ENCODE results near the gene RNF26. TPM values are rescaled to one million over a fixed set of nuclear protein-coding genes. Genes with fewer than 3 reads are reported as not detected.
A peak's percentile ranks its signal among the peaks of the same experiment; 100 is the strongest.

The RNF26 gene
- total RNA-seq, 1 donor from 2014 or later = 20.6 TPM

DNA sequence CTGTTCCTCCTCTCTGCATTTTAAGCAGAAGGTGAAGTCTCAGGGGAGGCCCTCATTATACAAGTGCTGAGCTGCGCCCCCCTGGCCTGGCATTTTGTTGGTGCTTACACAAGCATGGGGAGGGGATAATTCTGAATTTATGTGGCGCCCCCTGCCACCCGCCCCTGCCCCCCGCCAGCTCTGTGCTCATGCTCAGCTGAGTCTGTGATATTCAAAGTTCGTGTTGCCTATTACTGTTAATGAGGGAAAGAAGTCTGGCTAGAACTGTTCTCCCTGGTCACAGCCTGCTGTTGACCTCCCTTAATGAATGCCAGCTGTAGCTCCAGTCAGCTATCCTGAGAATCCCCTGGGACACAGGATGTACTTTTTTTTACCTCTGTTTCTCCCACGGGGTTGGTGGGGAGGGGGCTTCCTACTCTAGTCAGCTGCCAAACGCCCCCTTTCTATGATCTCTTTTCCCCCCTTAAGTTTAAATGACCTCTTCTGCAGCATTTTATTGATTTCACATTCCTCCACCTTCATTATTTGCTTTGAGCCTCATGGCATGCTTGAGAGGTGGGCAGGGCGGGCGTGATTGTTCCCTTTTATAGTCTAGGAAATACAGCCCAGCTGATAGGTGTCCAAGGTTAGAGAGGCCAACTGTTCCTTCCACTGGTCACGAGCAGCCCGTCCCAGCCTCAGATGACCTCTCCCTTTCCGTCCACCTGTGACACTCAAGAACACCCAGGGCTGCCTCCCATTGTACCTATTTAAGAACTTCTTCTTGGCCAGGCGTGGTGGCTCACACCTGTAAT lies 35.0 kb downstream of the RNF26 start:
- DNase-seq (ENCODE audit: low spot score) = peak; percentile 55

DNA sequence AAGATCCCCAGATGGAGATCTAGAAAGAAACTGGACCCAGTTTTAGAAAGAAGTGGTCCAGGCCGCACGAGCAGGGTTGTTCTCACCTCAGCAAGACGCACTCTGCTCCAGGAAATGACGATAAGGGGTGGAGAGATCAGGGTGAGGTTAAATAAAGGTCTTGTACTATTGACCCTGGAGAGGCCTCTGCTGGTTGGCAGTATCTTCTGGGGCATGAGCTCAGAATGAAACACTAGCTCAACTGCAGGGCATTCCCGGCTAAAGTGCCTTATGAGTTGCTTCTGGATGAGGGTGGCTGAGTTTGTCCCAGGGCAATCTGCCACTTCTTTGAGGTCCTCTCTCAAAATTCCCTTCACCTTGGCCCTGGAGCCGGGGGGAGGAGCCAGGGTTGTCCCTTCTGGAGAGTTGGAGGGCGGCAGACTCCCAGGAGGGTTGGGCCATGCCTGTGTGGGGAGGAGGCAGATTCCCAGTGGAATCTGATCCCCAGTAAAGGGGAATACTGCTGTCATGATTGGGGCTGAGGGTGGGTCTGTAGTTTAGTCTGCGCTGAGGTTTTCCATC lies 36.2 kb downstream of the RNF26 start:
- peak; percentile 86 for DNase-seq (ENCODE audit: low spot score)

DNA sequence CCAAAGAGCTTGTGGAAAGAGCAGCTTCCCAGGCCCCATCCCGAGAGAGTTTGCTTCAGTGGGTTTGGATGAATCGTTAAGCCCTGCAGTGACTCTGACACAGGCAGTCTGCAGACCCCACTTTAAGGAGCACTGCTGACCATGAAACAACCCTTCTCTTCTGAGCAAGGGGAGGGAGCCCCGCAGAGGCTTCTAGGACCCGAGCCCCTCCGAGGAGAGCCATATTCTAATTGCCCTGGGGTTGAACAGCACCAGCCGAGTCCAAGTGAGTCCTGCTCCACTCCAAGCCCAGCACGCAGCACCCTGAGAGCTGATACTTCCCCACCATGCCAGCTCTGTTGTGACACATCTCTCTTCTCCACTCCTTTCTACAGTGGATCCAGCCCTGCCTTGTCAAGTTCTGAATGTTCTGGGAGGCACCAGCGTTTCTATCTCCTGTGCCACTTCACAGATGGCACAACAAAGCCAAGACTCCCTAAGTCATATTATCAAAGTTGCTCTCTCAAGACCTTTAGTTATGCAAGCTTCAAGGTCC lies 36.8 kb downstream of the RNF26 start:
- peak; percentile 62 for DNase-seq (ENCODE audit: low spot score)

DNA sequence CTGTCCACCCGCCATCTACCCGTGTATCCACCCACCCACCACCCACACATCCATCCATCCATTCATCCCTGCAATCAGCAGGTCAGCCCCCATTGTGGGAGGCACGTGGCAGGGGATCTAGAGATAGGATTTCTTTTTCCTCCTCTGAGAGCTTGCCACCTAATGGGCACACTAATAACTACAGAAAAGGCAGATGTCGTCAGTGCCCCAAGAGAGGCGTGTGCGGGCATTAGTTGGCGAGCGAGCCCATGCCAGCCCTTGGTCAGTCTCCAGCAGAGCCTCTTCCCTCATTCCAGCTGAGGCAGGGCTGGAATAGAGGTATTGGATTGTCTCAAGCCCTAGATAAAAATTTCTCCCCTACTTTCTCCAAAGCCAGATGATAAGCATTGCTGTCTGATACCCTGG lies 37.5 kb downstream of the RNF26 start:
- DNase-seq (ENCODE audit: low spot score) = no peak

DNA sequence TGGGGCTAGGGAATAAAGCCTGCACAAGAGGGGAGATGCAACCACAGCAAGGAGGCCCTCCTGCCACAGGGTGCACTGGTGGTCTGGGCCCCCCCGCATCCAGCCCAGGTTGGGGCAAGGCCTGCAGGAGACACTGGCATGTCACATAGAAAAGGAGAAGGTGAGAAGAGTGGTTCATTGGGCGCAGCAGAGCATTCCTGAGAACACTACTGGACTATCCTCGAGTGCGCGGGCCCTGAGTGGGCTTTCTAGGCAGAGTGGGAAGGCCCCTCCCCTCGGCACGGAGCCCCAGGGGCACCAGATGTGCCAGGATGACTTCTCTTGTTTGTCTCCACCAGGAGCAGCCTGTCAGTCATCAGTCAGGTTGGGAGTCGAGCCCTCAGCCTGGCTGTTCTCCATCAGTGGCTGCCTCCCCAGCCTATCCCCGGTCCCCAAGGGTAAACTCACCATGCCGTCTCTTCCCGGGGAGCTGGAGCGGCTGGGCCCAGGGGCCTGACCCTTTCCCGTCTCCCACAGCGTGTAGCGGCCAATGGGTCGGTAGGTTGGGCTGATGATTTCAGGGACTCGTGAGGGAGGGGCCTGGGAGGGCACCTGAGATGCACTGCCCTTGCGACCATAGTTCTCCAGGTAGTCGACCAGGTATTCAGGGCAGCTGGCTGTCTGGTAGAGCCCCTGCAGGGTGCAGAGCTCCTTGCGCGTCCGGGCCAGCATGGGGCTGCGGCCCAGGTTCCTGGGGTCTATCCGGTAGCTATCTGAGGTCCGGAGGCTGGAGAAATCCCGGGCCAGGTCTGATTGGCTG lies 38.1 kb downstream of the RNF26 start:
- DNase-seq (ENCODE audit: low spot score) = peak; percentile 84

DNA sequence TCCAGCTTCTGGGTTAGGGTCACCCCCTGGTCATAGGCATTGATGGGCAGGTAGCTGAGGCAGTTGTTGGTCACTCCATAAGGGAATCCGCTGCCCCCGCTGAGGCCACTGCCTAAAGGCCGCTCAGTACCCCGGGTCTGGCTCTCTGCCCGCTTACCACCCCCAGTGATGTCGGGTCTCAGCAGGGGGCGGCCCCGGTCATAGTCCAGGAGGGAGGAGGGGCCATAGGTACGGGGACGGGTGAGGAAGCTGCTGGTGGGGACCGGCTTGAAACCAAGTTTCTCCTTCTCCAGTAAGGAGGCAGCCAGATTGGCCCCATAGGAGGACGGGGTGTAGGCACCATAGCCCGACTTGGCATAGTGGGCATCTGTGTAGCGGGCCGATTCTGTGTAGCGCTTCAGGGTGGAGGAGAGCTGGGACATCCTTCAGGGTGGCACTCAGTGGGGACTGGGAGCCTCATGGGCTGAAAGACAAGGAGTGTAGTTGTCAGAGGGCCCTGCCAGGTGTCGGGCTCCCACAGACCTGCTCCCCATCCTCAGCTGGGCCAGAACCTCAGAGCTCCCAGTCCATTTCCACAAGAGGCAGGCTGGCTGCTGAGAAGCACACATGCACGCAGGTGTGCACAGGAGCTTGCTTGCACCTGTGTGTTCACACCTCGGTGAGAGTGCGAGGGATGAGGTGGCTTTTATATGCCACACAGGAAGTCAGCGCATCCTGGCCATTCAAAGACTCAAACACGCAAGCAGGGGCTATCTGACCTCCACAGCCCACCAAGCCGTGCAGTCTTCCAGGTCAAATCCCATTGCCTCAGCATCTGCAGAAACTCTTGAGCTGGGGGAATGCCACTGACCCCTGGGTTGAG lies 39.0 kb downstream of the RNF26 start:
- DNase-seq (ENCODE audit: low spot score) = peak; percentile 85

DNA sequence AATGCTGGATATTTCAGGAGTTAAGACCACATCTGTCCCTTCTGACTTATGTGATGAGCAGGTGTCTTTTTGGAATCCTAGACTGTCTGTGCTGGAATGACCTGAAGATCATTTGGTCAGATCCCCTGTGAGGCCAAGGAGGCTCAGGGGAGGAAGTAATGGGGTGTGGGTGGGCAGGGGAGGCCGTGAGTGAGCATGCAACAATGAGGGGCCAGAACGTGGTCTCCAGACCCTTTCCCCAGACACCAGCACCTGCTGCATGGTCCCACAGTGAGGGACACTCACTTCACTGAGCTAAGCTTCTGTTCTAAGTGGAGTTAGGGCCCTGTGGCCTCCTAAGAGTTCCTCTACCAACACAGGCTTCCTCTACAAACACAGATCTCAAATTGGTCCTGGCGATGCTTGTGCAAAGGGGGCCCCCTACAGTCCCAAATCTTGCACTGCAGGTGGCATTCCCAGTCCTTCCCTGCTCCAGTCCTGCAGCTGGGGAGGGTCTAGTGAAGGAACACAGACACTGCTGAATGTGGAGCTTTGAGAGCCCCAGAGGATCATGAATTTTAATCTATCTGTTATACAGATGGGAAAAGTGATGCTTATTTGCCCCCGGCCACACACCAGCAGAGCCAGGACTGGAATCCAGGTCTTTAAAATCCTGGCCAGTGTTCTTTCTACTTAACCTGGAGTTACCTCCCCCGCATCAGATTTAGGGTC lies 39.7 kb downstream of the RNF26 start:
- DNase-seq (ENCODE audit: low spot score) = peak; percentile 84

DNA sequence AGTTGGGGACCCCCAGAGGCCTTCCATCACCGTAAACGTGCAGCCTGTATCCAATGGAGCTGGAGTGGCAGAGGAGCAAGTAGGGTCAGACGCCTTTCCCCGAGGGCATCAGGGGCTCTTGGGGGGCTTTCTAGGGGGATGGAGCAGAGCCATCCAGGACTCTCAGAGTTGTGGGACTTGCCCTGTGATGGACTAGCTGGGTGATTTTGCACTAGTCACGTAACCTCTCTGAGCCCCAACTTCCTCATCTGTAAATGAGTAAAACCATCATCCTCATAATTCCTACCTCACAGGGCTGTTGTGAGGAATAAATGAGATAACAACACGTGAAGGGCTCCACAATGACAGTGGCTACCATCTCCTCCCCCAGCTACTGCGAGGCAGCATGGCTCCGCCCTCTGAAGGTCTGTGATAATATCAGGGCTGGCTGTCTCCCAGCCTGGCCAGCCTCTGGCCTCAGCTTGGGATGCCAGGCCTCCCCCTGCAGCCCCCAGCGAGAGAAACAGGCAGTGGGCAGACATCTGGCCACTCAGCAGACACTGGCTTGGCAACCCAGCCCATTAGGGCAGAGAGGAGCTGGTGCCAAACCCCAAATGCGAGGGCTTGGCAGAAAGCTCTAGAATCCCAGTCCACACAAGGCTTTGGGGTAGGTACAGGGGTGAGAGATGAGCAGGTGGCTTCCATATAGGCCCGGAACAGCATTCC lies 40.5 kb downstream of the RNF26 start:
- peak; percentile 85 for DNase-seq (ENCODE audit: low spot score)

DNA sequence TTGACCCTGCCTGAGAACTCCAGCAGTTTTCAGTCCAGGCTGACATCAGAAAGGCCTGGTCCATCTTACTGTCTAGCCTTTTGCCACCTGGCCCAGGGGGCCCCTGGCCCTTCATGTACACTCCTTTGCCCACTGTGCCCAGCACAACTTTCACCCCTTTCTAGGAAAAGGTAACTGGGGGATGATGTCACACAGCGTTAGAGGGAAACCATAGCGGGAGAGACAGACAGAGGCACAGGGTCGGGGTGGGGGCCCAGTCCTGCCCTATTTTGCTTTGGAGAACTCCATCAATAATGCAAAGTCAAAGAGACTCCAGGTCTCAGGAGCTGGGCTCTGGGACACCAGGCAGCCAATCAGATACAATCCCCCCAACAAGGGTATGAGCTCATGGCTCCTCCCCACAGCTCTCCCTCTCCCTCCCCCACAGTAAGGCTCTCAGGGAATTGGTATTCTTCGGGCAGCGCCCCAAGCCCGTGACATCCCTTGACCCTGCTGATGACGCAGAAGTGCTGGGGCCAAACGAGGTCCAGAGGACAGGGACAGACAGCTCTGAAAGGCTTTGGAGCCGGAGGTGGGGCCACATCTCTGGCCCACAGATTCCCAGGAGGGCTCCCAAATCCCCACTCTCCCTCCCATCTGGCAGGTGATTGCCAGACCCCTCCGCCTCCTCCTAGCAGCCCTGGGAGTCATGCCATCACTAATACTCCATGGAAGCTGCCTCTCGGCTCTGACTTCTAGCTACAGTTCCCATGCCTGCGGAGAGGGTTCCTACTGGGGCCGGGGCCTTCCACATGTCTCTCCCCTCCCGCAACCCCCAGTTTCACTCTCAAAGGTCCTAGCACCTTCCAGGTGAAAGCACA lies 41.2 kb downstream of the RNF26 start:
- DNase-seq (ENCODE audit: low spot score) = peak; percentile 90

DNA sequence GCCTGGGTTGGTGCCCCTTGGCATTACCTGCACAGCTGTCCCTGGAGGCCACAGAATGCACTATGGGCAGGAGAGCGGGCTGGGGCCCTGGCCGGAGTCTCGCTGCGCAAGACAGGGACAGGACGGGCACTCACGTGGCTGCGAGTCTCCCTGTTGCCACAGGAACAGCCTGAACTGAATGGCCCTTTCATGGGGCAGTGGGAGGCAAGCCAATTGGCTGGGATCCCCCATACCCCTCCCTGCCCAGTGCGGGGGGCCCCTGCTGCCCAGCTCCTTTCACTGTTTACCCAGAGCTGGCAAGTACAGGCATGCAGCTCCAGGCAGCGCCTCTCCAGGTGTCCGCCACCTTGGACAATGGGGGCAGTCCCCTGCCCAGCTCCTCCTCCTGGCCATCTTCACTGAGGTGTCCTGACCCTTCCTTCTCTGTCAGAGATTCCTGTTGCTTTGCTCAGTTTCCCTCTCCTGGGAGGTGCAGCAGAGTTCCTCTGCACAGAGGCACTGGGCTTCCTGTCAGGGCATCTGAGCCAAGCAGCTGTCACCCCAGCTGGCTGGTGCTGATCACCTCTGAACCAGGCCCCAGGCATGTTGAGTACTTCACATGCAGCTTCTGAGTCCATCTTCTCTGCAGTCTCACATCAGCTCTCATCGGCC lies 42.0 kb downstream of the RNF26 start:
- DNase-seq (ENCODE audit: low spot score) = peak; percentile 87

DNA sequence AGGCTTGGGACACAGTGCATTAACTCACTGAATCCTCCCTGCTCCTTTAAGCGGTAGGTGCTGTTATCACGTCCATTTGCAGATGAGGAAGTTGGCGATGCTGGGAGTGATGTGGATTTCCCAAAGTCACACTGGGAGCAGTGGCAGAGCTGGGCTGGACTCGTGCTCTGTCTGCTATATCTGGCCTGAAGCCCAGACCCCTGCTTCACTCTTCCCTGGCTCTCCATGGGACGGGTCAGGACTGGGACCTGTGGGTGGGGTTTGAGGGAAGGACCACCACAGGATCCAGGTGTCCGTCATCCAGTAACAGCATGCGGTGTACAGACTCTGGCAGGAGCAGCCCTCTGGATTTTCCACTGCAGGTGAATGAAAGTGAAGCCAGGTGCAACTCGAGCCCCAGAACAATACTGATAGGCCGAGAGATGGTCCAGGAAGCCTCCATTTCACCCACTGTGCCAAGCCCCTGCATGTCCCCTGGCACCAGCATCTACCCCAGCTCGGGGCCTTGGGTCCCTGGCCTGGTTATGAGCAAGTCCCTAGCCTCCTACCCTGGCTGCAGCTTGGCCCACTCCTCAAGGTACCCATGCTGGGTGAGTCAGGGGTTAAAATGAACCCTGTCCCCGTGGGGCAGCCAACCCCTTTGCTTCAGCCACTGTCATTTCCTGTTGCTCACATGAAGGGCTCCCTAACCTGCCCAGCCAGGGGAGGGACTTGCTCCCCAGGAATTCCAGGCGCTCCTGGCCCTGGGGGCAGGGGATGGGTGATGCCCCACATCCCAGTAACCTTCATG lies 43.0 kb downstream of the RNF26 start:
- DNase-seq (ENCODE audit: low spot score) = peak; percentile 80

DNA sequence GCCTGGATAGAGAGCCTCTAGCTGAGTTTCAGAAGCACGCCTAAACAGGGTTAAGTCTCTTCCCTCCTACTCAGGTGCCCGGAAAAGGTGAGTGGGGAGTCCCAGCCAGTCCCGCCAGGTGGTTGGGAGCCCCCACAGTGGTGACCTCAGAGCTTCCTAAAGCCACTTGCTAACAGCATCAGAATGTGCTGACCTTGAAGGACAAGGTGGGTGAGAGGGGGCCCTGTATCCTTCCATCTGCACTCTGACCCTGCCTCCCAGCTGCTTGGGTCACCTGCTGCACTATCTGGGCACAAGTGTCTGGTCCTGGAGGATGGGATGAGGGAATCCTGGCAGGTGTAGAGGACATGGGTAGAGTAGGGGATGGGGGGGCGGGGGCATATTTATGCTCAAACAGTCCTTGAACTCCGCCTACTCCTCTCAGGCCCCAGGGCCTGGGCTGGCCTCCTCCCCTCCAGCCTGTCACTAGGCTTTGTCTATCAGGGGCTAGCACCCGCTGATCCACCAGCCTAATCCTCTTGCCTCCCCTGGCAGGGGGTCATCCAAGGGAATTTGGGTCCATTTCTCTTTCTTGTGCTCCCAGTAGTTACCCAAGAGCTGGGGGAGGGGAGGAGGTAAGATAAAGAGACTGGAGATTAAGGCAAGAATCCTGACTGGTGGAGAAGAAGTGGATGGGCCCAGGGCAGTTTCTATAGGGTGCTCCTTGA lies 43.8 kb downstream of the RNF26 start:
- peak; percentile 62 for DNase-seq (ENCODE audit: low spot score)

DNA sequence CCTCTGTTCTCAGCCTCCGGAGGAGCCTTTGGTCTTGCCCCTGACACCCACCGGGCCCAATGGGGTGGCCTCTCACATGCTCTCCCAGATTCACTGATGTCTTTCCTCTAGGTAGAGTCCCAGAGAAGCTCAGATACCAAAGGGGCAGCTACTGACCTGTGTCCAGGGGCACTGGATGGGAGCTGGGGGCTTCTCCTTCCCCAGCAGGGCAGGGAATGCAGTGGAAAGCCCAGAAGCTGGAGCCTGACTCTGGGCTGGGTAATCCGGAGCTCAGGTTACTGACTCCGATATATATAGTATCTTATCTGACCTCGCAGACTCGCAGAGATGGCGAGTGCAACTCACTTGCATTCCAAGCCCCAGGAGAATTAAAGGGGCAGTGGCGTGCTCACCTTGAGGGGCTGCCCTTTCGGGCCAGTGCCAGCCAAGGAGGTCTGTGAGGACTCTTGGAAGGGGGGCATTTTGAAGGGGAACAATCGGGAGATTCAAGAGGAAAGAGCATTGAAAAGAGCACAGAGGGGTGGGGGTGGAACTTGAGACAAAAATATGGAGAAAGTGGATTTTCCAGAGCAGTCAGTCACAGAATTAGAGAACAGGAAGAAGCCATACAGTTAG lies 44.6 kb downstream of the RNF26 start:
- peak; percentile 86 for DNase-seq (ENCODE audit: low spot score)

DNA sequence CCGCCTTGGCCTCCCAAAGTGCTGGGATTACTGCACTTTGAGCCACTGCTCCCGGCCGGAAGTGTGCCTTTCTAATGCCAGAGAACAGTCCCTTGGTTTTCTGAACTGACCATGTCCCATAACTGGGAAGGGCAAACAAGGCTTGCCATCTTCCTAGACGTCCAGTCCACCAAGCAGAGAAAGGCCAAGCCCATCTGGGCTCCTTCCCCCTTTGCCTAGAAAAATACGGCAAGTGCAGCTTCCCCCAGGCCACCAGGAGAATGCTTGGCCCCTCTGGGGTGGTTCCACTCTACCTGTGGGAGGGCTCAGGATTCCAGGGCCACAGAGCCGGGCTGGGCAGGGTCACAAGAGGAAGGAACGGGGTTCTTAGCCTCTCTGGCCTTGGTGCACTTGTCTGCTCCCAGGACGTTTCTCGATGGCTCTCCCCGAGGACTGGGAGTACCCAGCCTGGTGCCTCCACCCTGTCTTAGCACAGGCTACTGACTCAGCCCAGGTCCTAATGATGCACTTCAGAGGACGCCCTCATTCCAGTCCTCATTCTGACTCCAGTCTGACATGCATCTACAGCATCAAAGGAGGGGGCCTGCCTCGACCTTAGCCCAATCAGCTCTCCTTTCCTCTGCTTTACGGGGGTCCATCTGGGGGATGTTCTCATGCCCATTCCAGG lies 46.0 kb downstream of the RNF26 start:
- peak; percentile 87 for DNase-seq (ENCODE audit: low spot score)

DNA sequence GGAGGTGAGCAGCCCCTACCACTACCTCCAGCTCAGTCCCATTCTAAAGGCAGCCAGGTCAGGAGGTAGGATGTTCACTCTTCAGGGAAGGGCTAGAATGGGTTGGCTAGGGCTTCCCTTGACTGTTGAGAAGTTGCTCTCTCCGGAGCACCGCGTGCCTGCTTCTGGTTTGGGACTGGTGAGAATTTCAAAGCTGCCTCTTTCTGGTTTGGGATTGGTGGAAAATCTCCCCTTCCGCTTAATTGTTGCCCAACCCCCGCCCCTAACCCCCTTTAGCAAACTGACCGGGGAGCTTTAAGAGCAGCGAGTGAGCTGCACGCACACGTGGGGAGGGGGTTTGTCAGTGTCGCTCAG lies 46.5 kb downstream of the RNF26 start:
- no peak for DNase-seq (ENCODE audit: low spot score)
